Progenitor cell of endocrine pancreas (in vitro differentiated cells): ENCODE data around the gene PAPOLB. TPM values are rescaled to one million over a fixed set of nuclear protein-coding genes. Genes with fewer than 3 reads are reported as not detected.

Experiments used
- DNase-seq: peaks from one replicate; pipeline ENCODE4 v3.0.0; 2021; ENCODE audit warnings: low spot score; ENCODE audit not compliant: unreplicated experiment
- H3K27ac Mint-ChIP-seq: 2 replicates; pipeline ENCODE4 v1.8.0; 2021; ENCODE audit warnings: mild to moderate bottlenecking, moderate library complexity, mixed read lengths
- H3K27me3 Mint-ChIP-seq: 2 replicates; pipeline ENCODE4 v1.8.0; 2021; ENCODE audit warnings: mixed read lengths
- H3K36me3 Mint-ChIP-seq: 2 replicates; pipeline ENCODE4 v1.8.0; 2022; ENCODE audit warnings: mixed read lengths; ENCODE audit not compliant: insufficient read depth
- H3K4me1 Mint-ChIP-seq: 2 replicates; pipeline ENCODE4 v1.8.0; 2021; ENCODE audit warnings: low read depth, mixed read lengths
- H3K4me3 Mint-ChIP-seq: 2 replicates; pipeline ENCODE4 v1.8.0; 2021; ENCODE audit warnings: low read depth, mild to moderate bottlenecking, moderate library complexity, mixed read lengths
- H3K9me3 Mint-ChIP-seq: 2 replicates; pipeline ENCODE4 v1.8.0; 2021; ENCODE audit warnings: low read depth, mixed read lengths
- total RNA-seq: library from RNA; stranded (reverse); gene quantifications from 2 replicates; pipeline ENCODE4 v1.2.1, GENCODE V29; 2021
- TF ChIP-seq, protein P1 (sequence below): fragments of 200-600 bp; sonication (generic); IDR thresholded peaks from one replicate; pipeline ENCODE4 v1.5.0; 2021; ENCODE audit warnings: antibody characterized with exemption, mild to moderate bottlenecking; ENCODE audit not compliant: unreplicated experiment

Gene PAPOLB
- total RNA-seq, 1 donor from 2014 or later = 0.10 TPM

DNA sequence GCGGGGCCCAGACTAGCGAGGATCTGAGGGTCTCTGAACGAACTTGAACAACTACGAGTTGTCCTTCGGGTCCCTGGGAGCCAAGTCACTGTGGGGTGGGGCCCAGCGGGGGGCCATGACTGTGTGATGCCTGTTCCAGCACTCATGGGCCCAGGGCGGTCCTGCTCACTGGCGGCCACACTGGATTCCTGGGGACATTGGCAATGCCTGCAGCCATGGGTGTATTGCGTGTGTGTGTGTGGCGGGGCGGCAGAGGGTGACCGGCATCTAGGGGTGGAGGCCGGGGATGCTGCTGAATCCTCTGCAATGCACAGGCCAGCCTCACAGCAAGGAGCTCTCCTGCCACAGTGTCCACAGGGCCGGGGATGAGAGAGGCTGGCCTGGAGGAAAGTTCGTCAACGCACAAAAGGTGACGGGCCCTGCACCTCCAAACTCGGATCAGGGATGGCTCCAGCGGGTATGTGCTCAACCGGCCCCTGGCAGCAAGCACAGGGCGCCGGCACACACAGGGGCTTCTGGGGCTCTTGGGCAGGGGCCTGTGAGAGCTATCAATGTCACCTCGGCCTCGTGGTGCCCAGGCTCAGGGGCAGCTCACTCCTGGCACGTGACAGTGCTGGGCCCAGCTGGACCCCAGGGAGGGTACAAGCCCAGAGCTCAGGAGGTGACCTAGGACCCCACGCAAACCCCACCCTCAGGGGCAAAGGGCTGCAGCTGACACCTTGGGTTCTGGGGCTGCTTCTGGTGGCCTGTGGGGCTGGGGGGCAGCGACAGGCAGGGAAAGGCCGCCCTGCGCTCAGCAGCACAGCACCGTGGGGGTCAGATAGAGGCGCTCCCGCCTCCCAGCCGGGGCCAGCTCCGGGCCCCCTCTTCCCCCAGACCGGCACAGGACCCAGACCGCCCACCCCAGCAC, 27.9 kb downstream of the PAPOLB start:
- Mint-ChIP-seq H3K27ac (no peak overlapping the region), H3K4me3 (no peak overlapping the region), H3K4me1 (no peaks in the 10 kb centered on the region), H3K9me3 (no peaks in the 10 kb centered on the region), H3K27me3 (peaks cover 4% of the 10 kb centered on the region), H3K36me3 (no peaks in the 10 kb centered on the region)
- TF ChIP-seq, protein P1, sequence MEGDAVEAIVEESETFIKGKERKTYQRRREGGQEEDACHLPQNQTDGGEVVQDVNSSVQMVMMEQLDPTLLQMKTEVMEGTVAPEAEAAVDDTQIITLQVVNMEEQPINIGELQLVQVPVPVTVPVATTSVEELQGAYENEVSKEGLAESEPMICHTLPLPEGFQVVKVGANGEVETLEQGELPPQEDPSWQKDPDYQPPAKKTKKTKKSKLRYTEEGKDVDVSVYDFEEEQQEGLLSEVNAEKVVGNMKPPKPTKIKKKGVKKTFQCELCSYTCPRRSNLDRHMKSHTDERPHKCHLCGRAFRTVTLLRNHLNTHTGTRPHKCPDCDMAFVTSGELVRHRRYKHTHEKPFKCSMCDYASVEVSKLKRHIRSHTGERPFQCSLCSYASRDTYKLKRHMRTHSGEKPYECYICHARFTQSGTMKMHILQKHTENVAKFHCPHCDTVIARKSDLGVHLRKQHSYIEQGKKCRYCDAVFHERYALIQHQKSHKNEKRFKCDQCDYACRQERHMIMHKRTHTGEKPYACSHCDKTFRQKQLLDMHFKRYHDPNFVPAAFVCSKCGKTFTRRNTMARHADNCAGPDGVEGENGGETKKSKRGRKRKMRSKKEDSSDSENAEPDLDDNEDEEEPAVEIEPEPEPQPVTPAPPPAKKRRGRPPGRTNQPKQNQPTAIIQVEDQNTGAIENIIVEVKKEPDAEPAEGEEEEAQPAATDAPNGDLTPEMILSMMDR = no peak
- DNase-seq = no peak

DNA sequence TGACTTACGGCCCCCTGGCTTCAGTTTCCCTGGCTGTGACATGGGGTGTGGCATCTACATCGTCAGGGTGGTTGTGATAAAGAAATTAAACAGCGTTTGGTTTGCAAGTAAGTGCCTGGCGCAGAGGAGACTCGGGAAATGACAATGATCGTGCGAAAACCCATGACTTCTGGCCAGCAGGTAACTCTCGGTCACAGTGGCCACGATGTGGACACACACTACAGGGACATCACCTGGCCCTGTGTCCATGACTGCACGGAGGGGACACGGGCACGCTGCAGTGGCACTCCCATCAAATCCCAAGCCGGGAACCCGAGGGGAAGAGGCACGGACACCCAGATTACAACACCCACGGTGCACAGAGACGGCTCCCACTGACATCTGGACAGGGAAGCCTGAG, 28.7 kb downstream of the PAPOLB start:
- Mint-ChIP-seq H3K36me3 (no peaks in the 10 kb centered on the region), H3K27ac (no peak overlapping the region), H3K9me3 (no peaks in the 10 kb centered on the region), H3K4me3 (no peak overlapping the region), H3K27me3 (peaks cover 4% of the 10 kb centered on the region), H3K4me1 (no peaks in the 10 kb centered on the region)
- no peak for DNase-seq
- TF ChIP-seq, protein P1 = no peak

DNA sequence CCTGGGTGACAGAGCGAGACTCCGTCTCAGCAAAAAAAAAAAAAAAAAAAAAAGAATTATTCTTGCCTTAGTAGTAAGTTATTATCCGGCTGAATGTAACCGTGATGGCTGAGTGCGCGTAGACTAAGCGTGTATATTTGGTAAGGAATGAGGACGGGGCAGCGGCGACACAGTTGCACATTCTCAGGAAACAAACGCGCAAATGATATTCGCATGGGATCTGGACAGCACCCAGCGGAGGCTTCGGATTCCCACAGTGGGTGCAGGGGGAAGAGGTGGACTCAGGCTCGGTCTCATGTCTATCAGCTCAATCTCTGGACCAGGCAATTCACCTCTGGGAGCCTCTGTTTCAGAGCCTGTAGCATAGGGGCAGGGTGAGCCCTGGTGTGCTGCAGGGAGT, 29.1 kb downstream of the PAPOLB start:
- no peak overlapping the region for H3K4me3 Mint-ChIP-seq
- H3K36me3 Mint-ChIP-seq = no peaks in the 10 kb centered on the region
- TF ChIP-seq, protein P1 = no peak

DNA sequence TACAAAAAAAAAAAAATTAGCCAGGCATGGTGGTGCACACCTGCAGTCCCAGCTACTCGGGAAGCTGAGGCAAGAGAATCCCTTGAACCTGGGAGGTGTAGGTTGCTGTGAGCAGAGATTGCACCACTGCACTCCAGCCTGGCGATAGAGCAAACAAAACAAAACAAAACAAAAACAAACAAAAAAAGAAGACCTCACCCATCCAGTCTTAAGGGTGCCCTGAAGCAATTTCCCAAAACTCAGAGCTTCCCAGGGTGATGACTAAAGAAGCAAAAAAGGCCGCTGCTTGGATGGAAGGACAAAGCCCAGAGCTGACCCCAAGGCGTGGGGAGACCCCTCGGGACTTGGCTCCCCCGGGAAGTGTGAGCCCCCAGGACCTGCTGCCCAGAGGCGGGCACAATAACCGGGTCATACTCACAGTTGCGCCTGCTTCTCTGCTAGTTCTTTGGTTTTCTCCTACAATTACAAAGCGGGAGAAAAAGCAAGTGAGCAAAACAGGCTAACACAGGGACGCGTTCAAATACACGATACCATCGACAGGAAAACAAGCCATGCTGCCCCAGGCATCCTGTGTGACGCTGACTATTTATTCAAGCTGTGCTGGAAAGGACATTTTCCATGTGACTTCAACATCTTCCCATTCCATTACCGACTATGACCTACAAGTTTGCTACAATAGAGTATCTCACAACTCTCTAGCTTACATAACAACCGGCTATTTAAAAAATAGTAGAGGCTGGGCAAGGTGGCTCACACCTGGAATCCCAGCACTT, 29.9 kb downstream of the PAPOLB start:
- TF ChIP-seq, protein P1 = no peak
- no peak for DNase-seq
- no peaks in the 10 kb centered on the region for H3K9me3 Mint-ChIP-seq
- H3K36me3 Mint-ChIP-seq = no peaks in the 10 kb centered on the region
- no peak overlapping the region for H3K4me3 Mint-ChIP-seq
- no peak overlapping the region for H3K27ac Mint-ChIP-seq
- H3K4me1 Mint-ChIP-seq = no peaks in the 10 kb centered on the region
- H3K27me3 Mint-ChIP-seq = no peaks in the 10 kb centered on the region

More for the DNA sequence above, 29.1 kb downstream of the PAPOLB start:
- DNase-seq = no peak
- Mint-ChIP-seq H3K27me3 (peaks cover 4% of the 10 kb centered on the region), H3K4me1 (no peaks in the 10 kb centered on the region), H3K9me3 (no peaks in the 10 kb centered on the region), H3K27ac (no peak overlapping the region)

DNA sequence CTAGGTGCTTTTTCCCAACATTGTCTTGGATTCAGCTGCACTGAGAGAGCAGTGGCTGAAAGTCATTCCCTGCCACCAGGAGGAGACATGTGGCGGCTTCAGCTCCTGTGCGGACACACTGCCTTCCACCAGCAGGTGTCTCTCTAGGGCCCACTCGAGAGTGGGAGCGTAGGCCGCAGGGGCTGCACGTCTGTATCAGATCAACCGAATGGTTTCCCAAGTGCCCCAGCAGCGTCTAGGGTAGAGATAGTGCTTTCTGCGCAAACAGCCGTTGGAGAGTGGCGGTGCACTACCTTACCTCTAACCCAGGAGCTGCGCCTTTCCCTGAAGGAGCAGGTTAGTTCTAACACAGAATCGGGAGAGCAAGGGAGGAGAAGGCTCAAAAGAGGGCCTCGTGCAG, 31.7 kb downstream of the PAPOLB start:
- DNase-seq = peak; percentile 62
- H3K4me3 Mint-ChIP-seq = no peak overlapping the region
- H3K9me3 Mint-ChIP-seq = no peaks in the 10 kb centered on the region
- H3K27me3 Mint-ChIP-seq = no peaks in the 10 kb centered on the region
- H3K36me3 Mint-ChIP-seq = no peaks in the 10 kb centered on the region
- peak overlapping the region; percentile 63 for H3K27ac Mint-ChIP-seq
- TF ChIP-seq, protein P1 = peak; percentile 92
- no peaks in the 10 kb centered on the region for H3K4me1 Mint-ChIP-seq
